A673 (cell line): Measurements from ENCODE around the gene NLRP14.

Experiments
- CTCF ChIP-seq: fragments of 300-800, 200-600 bp; sonication (generic); conservative IDR thresholded peaks from 2 replicates; pipeline ENCODE4 v1.5.1; 2017; ENCODE audit warnings: low read depth, mild to moderate bottlenecking, antibody characterized with exemption, low read length, moderate library complexity, mixed read lengths
- EZH2 ChIP-seq: fragments of 200-600 bp; sonication (generic); IDR thresholded peaks from 2 replicates; pipeline ENCODE4 v1.6.1; 2017; ENCODE audit warnings: borderline replicate concordance, low read depth, mild to moderate bottlenecking, mixed read lengths, antibody characterized with exemption, low read length; ENCODE audit not compliant: poor library complexity, severe bottlenecking

GRCh38 chr11:7088921-7089320 is 68.6 kb downstream of the NLRP14 start, which contains the start of gene RBMXL2:
- TF ChIP-seq CTCF, result no peak
- no peak for TF ChIP-seq EZH2
